GM23338 (cell line): ENCODE measurements around the gene TTL. TPM values are rescaled to one million over a fixed set of nuclear protein-coding genes. Genes with fewer than 3 reads are reported as not detected.
"Not testable (repeated sequence)": the region's sequence is repeated elsewhere in the genome, so short reads cannot be mapped to it uniquely, and the experiment has no call there.

Source experiments
- ATAC-seq: fragments of 200-7000 bp; cut with Tn5 transposase; 3 replicates; pipeline ENCODE4 v1.9.1; 2020
- DNase-seq: peaks from one replicate; pipeline ENCODE4 v3.0.0-alpha.2; 2015; ENCODE audit warnings: low spot score
- H2AFZ ChIP-seq: fragments of 200-600 bp; sonication (generic); 2 replicates; pipeline ENCODE4 v1.8.0; 2016; ENCODE audit warnings: antibody characterized with exemption, mild to moderate bottlenecking, moderate library complexity
- H3F3A ChIP-seq: fragments of 200-600 bp; sonication (generic); replicated peaks from 2 replicates; pipeline ENCODE4 v1.8.0; 2017; ENCODE audit warnings: antibody characterized with exemption, mixed run types, low read depth
- H3K27ac ChIP-seq: fragments of 200-600 bp; sonication (generic); 2 replicates; pipeline ENCODE4 v1.6.1; 2016; ENCODE audit warnings: low read depth
- H3K27me3 ChIP-seq: fragments of 200-600 bp; sonication (generic); 2 replicates; pipeline ENCODE4 v1.8.0; 2016; ENCODE audit warnings: mild to moderate bottlenecking, mixed run types, moderate library complexity; ENCODE audit not compliant: insufficient read depth
- H3K36me3 ChIP-seq: fragments of 200-600 bp; sonication (generic); 2 replicates; pipeline ENCODE4 v1.8.0; 2016; ENCODE audit warnings: mild to moderate bottlenecking; ENCODE audit not compliant: insufficient read depth
- H3K4me1 ChIP-seq: fragments of 200-600 bp; sonication (generic); 2 replicates; pipeline ENCODE4 v1.8.0; 2016; ENCODE audit warnings: mild to moderate bottlenecking, moderate library complexity; ENCODE audit not compliant: insufficient read depth
- H3K4me2 ChIP-seq: fragments of 200-600 bp; sonication (generic); 2 replicates; pipeline ENCODE4 v1.7.1; 2017; ENCODE audit warnings: mixed run types
- H3K4me3 ChIP-seq: fragments of 200-600 bp; sonication (generic); 2 replicates; pipeline ENCODE4 v1.6.1; 2016; ENCODE audit warnings: mixed run types
- H3K79me2 ChIP-seq: fragments of 200-600 bp; sonication (generic); replicated peaks from 2 replicates; pipeline ENCODE4 v1.8.0; 2017; ENCODE audit warnings: mild to moderate bottlenecking; ENCODE audit not compliant: insufficient read depth
- H3K9me2 ChIP-seq: fragments of 200-600 bp; sonication (generic); 2 replicates; pipeline ENCODE4 v1.8.0; 2017; ENCODE audit not compliant: insufficient read depth
- H4K20me1 ChIP-seq: fragments of 200-600 bp; sonication (generic); replicated peaks from 2 replicates; pipeline ENCODE4 v1.8.0; 2017; ENCODE audit warnings: mild to moderate bottlenecking; ENCODE audit not compliant: insufficient read depth
- H3K27ac Mint-ChIP-seq: 2 replicates; pipeline ENCODE4 v1.8.0; 2020; ENCODE audit warnings: inconsistent platforms, mild to moderate bottlenecking, moderate library complexity, mixed read lengths
- H3K27me3 Mint-ChIP-seq: 3 replicates; pipeline ENCODE4 v1.8.0; 2022; ENCODE audit warnings: low read depth, mild to moderate bottlenecking, moderate library complexity, mixed read lengths, inconsistent platforms; ENCODE audit not compliant: insufficient read depth, poor library complexity
- H3K36me3 Mint-ChIP-seq: 3 replicates; pipeline ENCODE4 v1.8.0; 2021; ENCODE audit warnings: low read depth, mild to moderate bottlenecking, inconsistent platforms, moderate library complexity, mixed read lengths
- H3K4me1 Mint-ChIP-seq: 3 replicates; pipeline ENCODE4 v1.8.0; 2020; ENCODE audit warnings: mild to moderate bottlenecking, inconsistent platforms, mixed read lengths
- H3K4me3 Mint-ChIP-seq: 3 replicates; pipeline ENCODE4 v1.8.0; 2021; ENCODE audit warnings: moderate library complexity, mild to moderate bottlenecking, inconsistent platforms, mixed read lengths
- H3K9me3 Mint-ChIP-seq: 3 replicates; pipeline ENCODE4 v1.8.0; 2020; ENCODE audit warnings: moderate library complexity, mild to moderate bottlenecking, inconsistent platforms, mixed read lengths
- CREB1 ChIP-seq: fragments of 250-450 bp; sonication (Bioruptor Pico); IDR thresholded peaks from 2 replicates; pipeline ENCODE4 v1.5.0; 2020; ENCODE audit warnings: low read depth, mild to moderate bottlenecking, moderate library complexity
- EZH2phosphoT487 ChIP-seq: fragments of 200-600 bp; sonication (generic); IDR thresholded peaks from one replicate; pipeline ENCODE4 v1.8.1; 2018; ENCODE audit warnings: antibody characterized with exemption; ENCODE audit not compliant: unreplicated experiment
- NANOG ChIP-seq: IDR thresholded peaks from 2 replicates; pipeline ENCODE4 v1.6.1; 2016; ENCODE audit warnings: antibody characterized with exemption, borderline replicate concordance
- POLR2AphosphoS5 ChIP-seq: IDR thresholded peaks from 2 replicates; pipeline ENCODE4 v1.6.1; 2016; ENCODE audit warnings: antibody characterized with exemption, low read depth
- STAT1 ChIP-seq: IDR thresholded peaks from one replicate; pipeline ENCODE4 v1.6.1; 2016; ENCODE audit warnings: antibody characterized with exemption; ENCODE audit not compliant: unreplicated experiment
- ZNF114 ChIP-seq: fragments of 250-450 bp; sonication (Bioruptor Pico); IDR thresholded peaks from 2 replicates; pipeline ENCODE4 v1.5.0; 2020; ENCODE audit warnings: mild to moderate bottlenecking, moderate library complexity
- polyA plus RNA-seq: library from polyadenylated mRNA; unstranded; fragments of >200 nt; fragmentation: Nextera tagmentation; extraction: Ambion mirVana; gene quantifications from 2 replicates; pipeline ENCODE4 v1.2.1, GENCODE V29; 2016
- total RNA-seq: library from RNA; depleted of rRNA; stranded (reverse); fragments of >200 nt; shearing (Covaris generic); gene quantifications from 2 replicates; pipeline ENCODE4 v1.2.3, GENCODE V29; 2014
- TF ChIP-seq, protein P1 (sequence below): IDR thresholded peaks from one replicate; pipeline ENCODE4 v1.6.1; 2018; ENCODE audit warnings: antibody characterized with exemption; ENCODE audit not compliant: unreplicated experiment
- TF ChIP-seq, protein P2 (sequence below): IDR thresholded peaks from 2 replicates; pipeline ENCODE4 v1.6.1; 2016; ENCODE audit warnings: antibody characterized with exemption

The TTL gene
- total and polyA plus RNA-seq, 2 experiments from 2014 or later = 10.1 to 34.6 TPM

- TF ChIP-seq NANOG = no peak
- TF ChIP-seq, protein P1, sequence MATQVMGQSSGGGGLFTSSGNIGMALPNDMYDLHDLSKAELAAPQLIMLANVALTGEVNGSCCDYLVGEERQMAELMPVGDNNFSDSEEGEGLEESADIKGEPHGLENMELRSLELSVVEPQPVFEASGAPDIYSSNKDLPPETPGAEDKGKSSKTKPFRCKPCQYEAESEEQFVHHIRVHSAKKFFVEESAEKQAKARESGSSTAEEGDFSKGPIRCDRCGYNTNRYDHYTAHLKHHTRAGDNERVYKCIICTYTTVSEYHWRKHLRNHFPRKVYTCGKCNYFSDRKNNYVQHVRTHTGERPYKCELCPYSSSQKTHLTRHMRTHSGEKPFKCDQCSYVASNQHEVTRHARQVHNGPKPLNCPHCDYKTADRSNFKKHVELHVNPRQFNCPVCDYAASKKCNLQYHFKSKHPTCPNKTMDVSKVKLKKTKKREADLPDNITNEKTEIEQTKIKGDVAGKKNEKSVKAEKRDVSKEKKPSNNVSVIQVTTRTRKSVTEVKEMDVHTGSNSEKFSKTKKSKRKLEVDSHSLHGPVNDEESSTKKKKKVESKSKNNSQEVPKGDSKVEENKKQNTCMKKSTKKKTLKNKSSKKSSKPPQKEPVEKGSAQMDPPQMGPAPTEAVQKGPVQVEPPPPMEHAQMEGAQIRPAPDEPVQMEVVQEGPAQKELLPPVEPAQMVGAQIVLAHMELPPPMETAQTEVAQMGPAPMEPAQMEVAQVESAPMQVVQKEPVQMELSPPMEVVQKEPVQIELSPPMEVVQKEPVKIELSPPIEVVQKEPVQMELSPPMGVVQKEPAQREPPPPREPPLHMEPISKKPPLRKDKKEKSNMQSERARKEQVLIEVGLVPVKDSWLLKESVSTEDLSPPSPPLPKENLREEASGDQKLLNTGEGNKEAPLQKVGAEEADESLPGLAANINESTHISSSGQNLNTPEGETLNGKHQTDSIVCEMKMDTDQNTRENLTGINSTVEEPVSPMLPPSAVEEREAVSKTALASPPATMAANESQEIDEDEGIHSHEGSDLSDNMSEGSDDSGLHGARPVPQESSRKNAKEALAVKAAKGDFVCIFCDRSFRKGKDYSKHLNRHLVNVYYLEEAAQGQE = no peak
- no peak for TF ChIP-seq POLR2AphosphoS5
- TF ChIP-seq CREB1 (CRISPR knock-in tag) = no peak
- TF ChIP-seq EZH2phosphoT487 = no peak
- TF ChIP-seq, protein P2, sequence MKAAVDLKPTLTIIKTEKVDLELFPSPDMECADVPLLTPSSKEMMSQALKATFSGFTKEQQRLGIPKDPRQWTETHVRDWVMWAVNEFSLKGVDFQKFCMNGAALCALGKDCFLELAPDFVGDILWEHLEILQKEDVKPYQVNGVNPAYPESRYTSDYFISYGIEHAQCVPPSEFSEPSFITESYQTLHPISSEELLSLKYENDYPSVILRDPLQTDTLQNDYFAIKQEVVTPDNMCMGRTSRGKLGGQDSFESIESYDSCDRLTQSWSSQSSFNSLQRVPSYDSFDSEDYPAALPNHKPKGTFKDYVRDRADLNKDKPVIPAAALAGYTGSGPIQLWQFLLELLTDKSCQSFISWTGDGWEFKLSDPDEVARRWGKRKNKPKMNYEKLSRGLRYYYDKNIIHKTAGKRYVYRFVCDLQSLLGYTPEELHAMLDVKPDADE = no peak
- TF ChIP-seq ZNF114 (CRISPR knock-in tag) = no peak
Observed at GRCh38 chr2:112548980-112549379, 67.0 kb downstream of the TTL start (continued).

- Histone ChIP-seq H3K4me2 (no peak overlapping the region), H3F3A (0 out of 2 replicates have a peak, but pooled peaks cover 4% of the 10 kb centered on the region), H3K27ac (no peak overlapping the region), H3K36me3 (peaks cover 86% of the 10 kb centered on the region), H2AFZ (no peak overlapping the region), H3K4me1 (no peaks in the 10 kb centered on the region), H3K4me3 (no peak overlapping the region), H3K79me2 (0 out of 2 replicates have a peak, but pooled peaks cover 9% of the 10 kb centered on the region), H3K27me3 (no peaks in the 10 kb centered on the region), H4K20me1 (peaks cover 30% of the 10 kb centered on the region), H3K9me2 (no peaks in the 10 kb centered on the region)
- H3K36me3 Mint-ChIP-seq = peaks cover 85% of the 10 kb centered on the region
- H3K4me1 Mint-ChIP-seq = no peaks in the 10 kb centered on the region
- no peak overlapping the region for H3K27ac Mint-ChIP-seq
- no peak for ATAC-seq
- H3K27me3 Mint-ChIP-seq = no peaks in the 10 kb centered on the region
- DNase-seq = no peak
- no peak overlapping the region for H3K4me3 Mint-ChIP-seq
- H3K9me3 Mint-ChIP-seq = no peaks in the 10 kb centered on the region
- TF ChIP-seq POLR2AphosphoS5 (no peak), STAT1 (no peak)
Observed at GRCh38 chr2:112566104-112566503, 84.1 kb downstream of the TTL start.

DNA sequence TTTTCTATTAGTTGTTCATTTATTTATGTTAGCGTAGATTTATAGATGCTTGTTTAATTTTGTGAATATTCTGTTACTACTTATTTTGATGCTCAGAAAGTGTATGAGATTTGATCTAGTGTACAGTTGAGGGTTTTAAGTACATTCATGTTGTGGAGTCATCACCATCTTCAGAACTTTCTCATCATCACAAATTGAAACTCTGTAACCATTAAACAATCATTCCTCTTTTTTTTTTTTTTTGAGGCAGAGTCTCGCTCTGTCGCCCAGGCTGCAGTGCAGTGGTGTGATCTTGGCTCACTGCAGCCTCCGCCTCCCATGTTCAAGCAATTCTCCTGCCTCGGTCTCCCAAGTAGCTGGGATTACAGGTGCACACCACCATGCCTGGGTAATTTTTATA is 84.6 kb downstream of the TTL start:
- H2AFZ ChIP-seq, H3K4me1 ChIP-seq, H3K4me1 Mint-ChIP-seq, H3K27me3 Mint-ChIP-seq, H3K27ac Mint-ChIP-seq, H3K4me3 Mint-ChIP-seq, H3K9me3 Mint-ChIP-seq, H3K27me3 ChIP-seq, H3F3A ChIP-seq, H3K27ac ChIP-seq, H3K4me2 ChIP-seq, DNase-seq, ATAC-seq, H3K4me3 ChIP-seq, H3K9me2 ChIP-seq: not testable (repeated sequence)
- peaks cover 30% of the 10 kb centered on the region for H4K20me1 ChIP-seq
- 0 out of 2 replicates have a peak, but pooled peaks cover 13% of the 10 kb centered on the region for H3K79me2 ChIP-seq
- peaks cover 85% of the 10 kb centered on the region for H3K36me3 Mint-ChIP-seq
- H3K36me3 ChIP-seq = peaks cover 88% of the 10 kb centered on the region
